HG02973 (cell line): Measurements from ENCODE around the gene SERPINB6.
"Not testable (repeated sequence)": the region's sequence is repeated elsewhere in the genome, so short reads cannot be mapped to it uniquely, and the experiment has no call there.

Experiments used
- ATAC-seq: cut with Tn5 transposase; IDR thresholded peaks from one replicate; pipeline ENCODE4 v1.9.1; 2021; ENCODE audit warnings: moderate library complexity; ENCODE audit not compliant: unreplicated experiment

SERPINB6 gene

DNA sequence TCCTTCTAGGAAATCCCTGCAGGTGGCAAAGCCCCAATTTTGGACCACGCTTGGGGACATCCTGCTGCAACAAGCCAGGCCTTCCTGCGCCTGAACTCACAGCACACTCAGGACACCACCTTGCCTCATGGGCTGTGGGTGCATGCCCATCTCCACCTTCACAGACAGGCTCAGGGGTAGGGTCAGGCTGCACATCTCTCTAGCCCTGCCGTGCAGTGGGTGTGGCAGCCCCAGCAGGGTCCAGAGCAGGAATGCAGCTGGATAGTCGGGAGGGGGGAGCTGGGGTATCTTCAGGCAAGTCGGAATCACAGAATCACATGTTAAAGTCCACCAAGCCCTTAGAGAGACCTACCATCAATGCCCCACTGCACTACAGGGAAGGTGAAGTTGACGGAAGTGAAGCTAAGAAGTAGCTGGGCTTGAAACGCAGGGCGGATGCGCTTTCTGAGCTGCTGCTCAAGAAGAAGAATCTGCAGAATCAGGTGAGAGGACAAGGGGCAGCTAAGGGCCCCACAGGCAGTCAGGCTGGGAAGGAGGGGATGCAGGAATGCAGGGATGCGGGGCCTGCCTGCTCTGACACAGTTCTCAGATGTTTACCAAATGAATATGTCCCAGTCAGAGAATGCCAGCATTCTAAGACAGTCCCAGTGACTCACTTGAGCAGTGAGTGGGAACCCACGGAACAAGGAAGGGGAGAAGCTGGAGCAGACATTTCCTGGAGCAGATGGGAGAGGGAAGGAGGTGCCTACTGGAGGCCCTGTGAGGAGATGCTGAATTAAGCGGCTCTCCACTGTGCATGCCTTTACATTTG, 11.3 kb downstream of the SERPINB6 start:
- ATAC-seq = no peak

DNA sequence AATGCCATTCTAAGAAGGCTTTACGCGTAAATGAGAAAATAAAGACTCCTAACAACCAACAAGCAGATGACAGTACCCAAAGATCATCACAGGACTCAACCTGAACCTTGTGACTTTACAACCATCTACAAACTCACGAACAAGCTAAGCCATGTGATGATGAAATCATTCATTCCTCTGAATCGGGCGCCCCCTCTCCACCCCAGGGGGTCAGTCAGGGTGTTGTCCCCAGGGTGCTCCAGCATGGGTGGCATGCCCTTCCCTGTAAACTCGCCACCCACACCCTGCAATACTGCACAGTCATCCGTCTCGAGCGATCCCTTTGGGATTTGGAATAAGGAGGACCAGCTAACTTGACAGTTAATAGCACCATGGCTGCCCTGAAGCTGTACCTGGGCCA, 12.6 kb downstream of the SERPINB6 start:
- ATAC-seq = no peak

DNA sequence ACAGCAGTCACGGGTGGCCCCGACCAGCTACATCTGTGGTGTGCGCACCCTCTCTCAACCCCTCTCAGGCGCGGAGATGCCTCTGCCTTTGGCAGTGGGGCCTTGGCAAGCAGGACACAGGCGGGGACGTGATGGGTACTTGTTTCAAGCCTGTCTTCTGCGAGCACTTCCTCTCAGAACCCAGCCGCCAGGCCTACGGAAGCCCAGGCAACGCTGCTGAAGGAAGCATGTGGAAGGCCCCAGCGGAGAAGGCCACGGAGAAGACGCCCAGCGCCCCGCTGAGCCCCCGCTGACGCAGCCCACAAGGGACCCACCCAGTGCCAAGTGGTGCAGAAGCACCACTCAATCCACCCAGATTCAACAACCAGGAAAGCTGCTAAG, 13.0 kb downstream of the SERPINB6 start:
- ATAC-seq = no peak

DNA sequence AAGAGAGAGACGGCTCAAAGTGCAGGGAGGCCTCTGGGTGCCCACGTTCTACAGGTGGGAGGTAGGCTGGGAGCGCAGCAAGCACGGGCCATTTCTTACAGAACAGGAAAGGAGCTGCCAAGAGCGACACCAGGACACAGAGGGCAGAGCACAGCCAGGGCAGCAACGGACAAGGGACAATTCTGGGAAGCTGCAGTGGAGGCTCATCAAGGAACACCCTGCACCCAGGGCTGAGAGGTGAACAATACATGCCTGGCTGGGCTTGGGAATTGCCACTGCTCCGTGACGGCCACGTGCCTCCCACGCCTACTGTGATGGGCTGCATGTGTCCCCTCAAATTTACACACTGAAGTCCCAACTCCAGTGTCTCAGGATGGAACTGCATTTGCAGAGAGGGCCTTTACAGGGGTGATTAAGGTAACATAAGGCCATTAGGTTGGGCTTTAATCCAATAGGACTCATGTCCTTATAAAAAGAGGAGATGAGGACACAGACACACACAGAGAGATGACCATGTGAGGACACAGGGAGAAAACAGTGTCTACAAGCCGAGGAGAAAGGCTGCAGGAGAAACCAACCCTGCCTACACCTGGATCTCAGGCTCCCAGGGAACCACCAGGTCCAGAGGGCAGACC, 13.6 kb downstream of the SERPINB6 start:
- no peak for ATAC-seq

DNA sequence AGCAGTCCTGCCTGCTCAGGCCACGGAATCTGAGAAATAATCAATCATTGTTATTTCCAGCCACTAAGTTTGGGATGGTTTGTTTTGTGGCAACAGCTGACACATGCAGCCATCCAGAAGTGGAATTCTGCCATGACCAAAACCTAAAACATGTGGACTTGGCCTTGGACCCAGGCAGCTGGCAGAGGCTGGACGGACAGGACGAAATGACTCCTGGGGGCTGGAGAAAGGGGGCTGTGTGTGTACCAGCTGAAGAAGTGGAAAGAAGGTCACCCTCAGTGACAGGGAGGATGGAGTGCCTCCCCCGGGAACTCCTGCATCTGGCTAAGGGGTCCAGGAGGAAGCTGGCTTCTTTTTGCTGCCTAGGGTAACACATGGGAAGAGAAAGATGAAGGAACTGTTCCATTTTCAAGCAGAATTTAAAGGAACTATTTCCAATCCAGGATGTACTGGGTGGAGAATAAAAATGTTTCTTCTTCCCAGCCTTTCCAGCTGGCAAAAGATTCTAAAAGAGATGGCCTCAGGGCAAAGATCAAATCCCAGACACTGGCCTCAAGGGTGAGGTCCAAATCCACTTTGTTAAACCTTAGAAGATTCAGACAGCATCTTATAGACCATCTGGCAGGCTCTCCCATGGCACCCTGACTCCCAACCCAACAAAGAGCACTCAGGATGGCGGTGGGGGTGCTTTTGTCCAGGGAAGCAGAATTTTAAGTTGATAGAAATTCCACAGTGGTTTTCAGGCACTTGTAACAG, 14.3 kb downstream of the SERPINB6 start:
- ATAC-seq = no peak

DNA sequence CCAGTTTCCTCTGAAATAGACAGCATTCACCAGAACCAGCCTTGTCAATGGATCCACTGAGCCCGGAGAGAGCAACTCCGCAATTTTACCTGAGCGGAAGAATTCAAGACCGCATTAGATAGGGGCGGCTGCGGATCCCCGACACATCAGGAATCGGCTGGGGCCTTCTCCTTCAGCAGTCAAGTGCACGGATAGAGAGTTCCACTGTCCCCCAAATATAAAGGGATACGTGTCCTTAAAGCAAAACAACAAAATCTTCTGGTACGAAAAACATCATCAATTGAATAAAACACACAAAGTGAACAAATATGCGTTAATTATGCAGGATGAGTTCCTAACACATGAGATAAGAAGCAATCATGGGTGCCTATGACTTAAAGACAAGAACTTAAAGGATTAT, 18.3 kb downstream of the SERPINB6 start:
- ATAC-seq = no peak

DNA sequence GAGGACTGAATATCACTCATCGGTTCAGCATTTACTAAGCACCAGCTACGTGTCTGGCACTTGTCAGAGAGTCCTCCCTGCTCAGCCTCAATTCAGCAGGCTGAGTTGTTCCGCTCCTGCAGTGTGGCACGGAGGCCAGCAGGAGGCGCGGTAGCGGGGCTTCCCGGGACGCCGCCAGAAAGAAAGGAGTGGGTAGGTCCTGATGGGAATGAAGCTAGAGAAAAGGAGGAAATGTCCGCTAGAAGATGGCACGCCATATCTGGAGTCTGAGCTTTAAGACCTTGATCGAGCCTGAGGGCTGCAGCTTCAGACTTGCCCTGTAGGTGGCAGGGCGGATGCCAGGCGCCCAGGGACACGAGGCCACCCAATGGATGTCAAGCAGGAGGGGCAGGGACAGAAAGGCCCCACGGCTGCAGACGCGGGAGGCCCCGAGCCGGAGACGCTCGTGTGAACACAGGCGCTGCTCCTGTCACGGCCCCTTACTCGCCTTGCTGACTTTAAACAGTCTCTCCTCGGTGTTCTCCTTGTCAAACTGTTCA, 18.7 kb downstream of the SERPINB6 start:
- ATAC-seq = no peak

DNA sequence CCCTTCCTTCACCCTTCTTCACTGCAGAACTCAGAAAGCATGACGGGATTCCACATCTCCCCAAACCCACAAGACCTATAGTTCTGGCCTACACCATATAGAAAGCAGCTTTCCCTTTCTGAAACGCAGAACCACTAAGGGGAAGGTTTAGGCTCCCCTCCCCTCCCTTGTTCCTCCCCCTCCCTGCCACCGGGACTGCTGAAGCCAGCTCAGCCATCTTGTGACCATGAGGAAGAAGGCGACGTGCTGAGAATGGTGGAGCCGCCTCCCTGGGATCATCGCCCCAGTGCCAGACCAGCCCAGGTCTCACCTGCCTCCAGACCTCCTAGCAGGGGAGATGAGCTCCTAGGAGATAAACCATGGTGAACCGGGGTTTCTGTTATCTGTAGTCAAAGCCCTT, 19.6 kb downstream of the SERPINB6 start:
- no peak for ATAC-seq

DNA sequence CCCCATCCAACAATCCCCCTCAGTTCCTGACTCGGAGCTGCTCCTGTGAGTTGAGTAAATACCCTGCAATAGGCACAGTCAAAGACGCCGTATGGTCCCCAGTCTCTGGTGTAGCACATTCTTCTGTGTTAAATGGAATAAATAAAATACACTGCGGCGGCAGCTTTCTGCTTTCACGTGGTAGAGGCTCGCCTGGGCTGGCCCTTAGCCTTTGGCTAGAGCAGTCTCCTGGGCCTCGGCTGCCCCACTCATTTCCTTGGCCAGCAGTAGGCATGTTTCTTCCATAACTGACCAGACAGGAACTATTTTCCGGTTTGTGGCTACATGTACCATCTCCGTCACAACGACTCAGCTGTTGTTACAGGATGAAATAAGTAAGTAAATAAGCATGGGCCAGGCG, 20.7 kb downstream of the SERPINB6 start:
- ATAC-seq = no peak

DNA sequence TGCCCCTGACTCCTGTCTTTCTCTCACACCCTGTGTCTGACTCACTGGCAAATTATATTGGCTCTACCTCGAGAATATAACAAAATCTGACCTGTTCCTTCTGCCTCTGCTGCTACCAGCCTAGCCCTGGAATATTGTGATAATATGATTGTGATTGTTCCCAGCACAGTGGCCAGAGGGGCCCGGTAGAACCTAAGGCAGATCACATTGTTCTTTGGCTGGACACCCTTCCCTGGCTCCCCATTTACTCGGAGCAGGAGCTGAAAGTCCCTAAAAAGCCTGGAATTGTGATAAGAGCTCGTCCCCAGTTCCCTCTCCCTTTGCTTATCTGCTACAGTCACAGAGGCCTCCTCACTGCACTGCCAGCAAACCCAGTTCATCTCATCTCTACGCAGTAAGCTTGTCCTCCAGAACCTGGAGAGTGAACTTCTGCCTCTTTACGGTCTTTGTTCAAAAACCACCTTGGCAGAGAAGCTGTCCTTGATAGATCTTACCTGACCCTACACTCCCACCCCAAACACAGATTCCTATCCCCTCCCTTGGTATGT, 21.8 kb downstream of the SERPINB6 start:
- ATAC-seq = no peak

DNA sequence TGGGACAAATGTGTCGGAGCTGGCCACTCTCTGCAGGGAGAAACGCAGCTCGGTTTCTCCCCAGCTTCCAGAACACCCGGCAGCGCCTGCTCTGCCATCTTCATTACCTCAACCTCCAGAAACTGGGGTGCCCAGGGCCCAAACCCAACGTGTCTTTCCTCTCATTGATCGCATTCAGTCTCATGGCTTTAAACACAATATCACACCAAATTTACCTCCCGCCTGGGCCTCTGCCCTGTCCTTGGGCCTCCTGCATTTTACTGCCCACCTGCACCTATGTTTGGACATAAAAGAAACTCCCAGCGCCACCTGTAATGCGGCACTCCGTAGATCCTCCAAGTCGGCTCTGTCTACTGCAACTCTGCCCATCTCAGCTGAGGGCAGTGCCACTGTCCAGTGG, 22.2 kb downstream of the SERPINB6 start:
- ATAC-seq = no peak

DNA sequence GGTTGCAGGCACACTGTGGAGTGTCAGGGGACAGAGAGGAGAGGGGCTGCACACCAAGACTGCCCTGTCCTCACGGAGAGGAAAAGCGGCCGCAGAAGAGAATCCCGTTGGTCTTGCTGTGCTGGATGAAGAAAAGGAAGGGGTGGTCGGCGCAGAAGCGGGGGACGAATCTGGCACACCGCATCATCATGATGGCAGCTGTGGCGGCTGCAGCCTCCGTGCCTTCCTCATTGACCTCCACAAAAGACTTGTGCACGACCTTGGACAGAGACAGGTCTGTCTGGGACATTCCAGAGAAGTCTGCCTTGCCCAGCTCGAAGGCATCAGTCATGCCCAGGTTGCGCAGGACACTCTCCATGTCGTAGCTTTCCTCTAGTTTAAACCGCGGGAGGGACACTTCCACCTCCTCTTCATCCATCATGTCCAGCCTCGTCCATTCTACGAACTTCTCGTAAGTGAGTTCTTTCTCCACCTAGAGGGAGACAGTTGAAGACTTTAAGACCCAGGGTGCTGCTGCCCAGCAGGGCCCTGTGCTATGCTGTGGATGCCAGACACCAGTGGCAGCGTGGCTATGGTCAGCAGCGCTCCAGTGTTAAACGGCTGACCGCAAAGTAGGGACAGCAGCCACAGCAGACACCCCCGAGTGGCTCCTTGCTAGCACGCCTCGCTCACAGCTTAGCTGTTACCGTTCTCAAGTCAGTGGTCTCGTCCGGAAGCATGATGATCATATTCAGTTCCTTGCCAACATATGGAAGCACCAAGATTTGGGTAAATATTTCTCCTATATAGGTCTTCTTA, 22.9 kb downstream of the SERPINB6 start:
- ATAC-seq = no peak

DNA sequence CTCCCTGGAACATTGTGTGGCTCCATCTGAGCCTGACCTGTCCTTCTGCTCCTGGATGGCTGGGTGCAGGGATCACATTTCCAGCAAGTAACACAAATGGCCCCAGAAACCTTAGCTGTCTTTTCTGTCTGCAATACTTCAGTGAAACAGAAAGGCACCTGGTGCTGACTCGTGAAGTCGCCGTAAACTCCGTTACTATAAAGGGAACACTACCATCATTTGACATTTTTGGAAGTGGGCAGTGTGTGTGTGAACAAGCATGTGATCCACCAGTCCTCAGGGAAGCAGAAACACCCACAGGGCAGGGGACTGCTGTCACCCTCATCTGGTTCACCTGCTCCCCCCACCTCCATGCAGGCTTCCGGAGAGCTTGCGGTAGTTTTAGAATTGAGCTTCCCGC, 23.9 kb downstream of the SERPINB6 start:
- no peak for ATAC-seq

DNA sequence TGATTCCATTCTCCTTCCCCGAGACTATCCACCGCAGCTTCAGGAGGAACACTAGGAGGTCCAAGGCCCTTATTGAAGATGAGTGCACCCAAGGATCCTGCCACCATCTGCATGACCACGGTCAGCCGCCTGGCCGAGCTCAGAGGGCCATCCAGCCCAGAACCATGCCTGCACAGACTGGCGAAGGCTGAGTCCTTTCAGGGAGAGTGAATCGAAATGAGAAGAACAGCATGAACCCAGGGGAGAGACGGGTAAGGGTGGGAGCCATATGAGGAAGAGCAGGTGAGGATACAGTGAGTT, 26.3 kb downstream of the SERPINB6 start:
- no peak for ATAC-seq

DNA sequence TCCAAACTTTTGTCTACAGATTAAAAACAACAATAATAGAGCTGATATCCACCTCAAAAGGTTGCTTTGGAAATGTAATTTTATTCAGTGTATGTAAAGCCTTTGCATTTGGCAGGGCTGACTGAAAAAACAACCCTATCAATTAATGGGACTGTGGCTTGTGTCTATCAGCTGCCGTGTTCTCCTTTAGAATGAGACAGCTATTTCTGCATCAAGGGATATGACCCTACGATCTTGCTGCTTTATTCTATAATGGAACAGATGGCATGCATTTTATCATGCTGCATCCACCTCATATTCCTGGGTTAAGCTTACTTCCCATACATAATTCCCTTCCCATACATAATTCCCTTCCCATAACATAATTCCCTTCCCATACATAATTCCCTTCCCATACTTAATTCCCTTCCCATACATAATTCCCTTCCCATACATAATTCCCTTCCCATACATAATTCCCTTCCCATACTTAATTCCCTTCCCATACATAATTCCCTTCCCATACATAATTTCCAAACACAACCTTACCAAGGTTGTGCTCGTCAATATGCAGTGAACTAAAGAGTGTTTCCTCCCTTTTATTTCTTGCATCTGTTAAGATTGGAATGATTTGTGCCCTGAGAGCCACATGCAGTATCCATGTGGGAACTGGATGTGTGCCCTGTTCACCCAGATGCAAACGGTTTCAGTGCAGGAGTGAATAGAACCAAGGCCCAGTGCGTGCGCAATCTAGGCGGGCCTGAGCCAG, 26.8 kb downstream of the SERPINB6 start:
- ATAC-seq = no peak

DNA sequence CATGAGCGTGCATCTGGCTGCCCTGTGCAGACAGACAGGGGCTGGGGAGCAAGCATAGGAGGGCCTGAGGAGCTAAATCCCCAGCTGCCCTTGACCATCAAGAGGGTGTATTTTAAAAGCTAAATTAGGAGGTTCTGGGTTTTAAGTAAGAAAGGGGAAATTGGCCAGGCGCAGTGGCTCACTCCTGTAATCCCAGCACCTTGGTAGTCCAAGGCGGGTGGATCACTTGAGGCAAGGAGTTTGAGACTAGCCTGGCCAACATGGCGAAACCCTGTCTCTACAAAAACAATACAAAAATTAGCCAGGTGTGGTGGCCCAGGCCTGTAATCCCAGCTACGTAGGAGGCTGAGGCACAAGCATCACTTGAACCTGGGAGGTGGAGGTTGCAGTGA, 27.8 kb downstream of the SERPINB6 start:
- ATAC-seq = no peak

DNA sequence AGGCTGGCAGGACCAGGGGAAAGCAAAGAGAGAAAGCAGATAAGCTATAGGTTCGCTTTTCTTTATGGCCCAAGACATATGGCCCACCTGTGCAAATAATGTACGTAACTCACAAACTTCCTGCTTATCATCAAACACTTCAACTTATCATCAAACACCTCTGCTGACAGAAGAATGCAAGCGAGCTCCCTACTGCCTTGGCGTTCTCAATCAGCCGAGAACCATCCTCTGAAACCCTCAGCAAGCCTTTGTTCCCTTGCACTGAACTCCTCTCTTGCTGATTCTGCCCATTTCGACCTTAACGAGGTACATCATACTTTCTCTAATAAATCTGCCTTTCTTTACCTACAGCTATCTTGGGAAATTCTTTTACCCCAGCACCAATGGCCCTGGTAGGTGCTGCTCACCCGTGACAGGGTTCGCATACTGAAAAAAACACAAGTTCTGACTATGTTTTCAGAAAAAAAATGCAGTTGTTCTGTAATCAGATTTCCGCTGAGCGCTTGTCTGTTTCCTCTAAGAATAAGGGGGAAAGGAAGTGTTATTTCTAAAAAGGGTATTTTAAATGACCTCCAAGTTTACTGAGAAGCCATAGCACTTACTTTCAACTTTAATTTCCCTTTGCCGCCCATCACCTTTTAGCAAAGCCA, 28.3 kb downstream of the SERPINB6 start:
- no peak for ATAC-seq

DNA sequence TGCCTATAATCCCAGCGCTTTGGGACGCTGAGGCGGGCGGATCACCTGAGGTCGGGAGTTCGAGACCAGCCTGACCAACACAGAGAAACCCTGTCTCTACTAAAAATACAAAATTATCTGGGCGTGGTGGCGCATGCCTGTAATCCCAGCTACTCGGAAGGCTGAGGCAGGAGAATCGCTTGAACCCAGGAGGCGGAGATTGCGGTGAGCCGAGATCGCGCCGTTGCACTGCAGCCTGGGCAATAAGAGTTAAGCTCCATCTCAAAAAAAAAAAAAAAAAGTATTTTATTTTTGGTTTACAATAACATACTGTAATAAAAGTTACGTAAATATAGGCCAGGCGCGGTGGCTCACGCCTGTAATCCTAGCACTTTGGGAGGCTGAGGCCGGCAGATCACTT, 29.3 kb downstream of the SERPINB6 start:
- ATAC-seq = not testable (repeated sequence)

DNA sequence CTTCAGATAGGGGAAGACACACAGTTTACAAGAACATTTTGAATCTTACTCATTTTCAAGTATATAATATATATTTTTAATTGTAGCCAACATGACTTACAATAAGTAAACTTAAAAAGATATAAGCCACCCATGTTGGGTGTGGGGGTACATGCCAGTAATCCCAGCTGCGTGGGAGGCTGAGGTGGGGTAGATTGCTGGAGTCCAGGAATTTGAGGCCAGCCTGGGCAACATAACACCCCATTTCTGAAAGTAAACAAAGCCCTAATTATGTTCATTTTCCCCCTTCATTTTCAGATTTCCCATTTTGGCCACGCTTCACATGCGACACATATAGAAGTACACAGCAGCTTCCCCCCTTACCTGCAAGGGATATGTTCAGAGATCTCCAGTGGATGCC, 30.5 kb downstream of the SERPINB6 start:
- ATAC-seq = no peak
